GM23338 (cell line): Measurements from ENCODE around the gene RPL34. TPM values are rescaled to one million over a fixed set of nuclear protein-coding genes. Genes with fewer than 3 reads are reported as not detected.

Source experiments
- ATAC-seq: fragments of 200-7000 bp; cut with Tn5 transposase; 3 replicates; pipeline ENCODE4 v1.9.1; 2020
- DNase-seq: peaks from one replicate; pipeline ENCODE4 v3.0.0-alpha.2; 2015; ENCODE audit warnings: low spot score
- H2AFZ ChIP-seq: fragments of 200-600 bp; sonication (generic); 2 replicates; pipeline ENCODE4 v1.8.0; 2016; ENCODE audit warnings: antibody characterized with exemption, mild to moderate bottlenecking, moderate library complexity
- H3F3A ChIP-seq: fragments of 200-600 bp; sonication (generic); replicated peaks from 2 replicates; pipeline ENCODE4 v1.8.0; 2017; ENCODE audit warnings: antibody characterized with exemption, mixed run types, low read depth
- H3K27ac ChIP-seq: fragments of 200-600 bp; sonication (generic); 2 replicates; pipeline ENCODE4 v1.6.1; 2016; ENCODE audit warnings: low read depth
- H3K27me3 ChIP-seq: fragments of 200-600 bp; sonication (generic); 2 replicates; pipeline ENCODE4 v1.8.0; 2016; ENCODE audit warnings: mild to moderate bottlenecking, mixed run types, moderate library complexity; ENCODE audit not compliant: insufficient read depth
- H3K36me3 ChIP-seq: fragments of 200-600 bp; sonication (generic); 2 replicates; pipeline ENCODE4 v1.8.0; 2016; ENCODE audit warnings: mild to moderate bottlenecking; ENCODE audit not compliant: insufficient read depth
- H3K4me1 ChIP-seq: fragments of 200-600 bp; sonication (generic); 2 replicates; pipeline ENCODE4 v1.8.0; 2016; ENCODE audit warnings: mild to moderate bottlenecking, moderate library complexity; ENCODE audit not compliant: insufficient read depth
- H3K4me2 ChIP-seq: fragments of 200-600 bp; sonication (generic); 2 replicates; pipeline ENCODE4 v1.7.1; 2017; ENCODE audit warnings: mixed run types
- H3K4me3 ChIP-seq: fragments of 200-600 bp; sonication (generic); 2 replicates; pipeline ENCODE4 v1.6.1; 2016; ENCODE audit warnings: mixed run types
- H3K79me2 ChIP-seq: fragments of 200-600 bp; sonication (generic); replicated peaks from 2 replicates; pipeline ENCODE4 v1.8.0; 2017; ENCODE audit warnings: mild to moderate bottlenecking; ENCODE audit not compliant: insufficient read depth
- H3K9me2 ChIP-seq: fragments of 200-600 bp; sonication (generic); 2 replicates; pipeline ENCODE4 v1.8.0; 2017; ENCODE audit not compliant: insufficient read depth
- H4K20me1 ChIP-seq: fragments of 200-600 bp; sonication (generic); replicated peaks from 2 replicates; pipeline ENCODE4 v1.8.0; 2017; ENCODE audit warnings: mild to moderate bottlenecking; ENCODE audit not compliant: insufficient read depth
- H3K27ac Mint-ChIP-seq: 2 replicates; pipeline ENCODE4 v1.8.0; 2020; ENCODE audit warnings: inconsistent platforms, mild to moderate bottlenecking, moderate library complexity, mixed read lengths
- H3K27me3 Mint-ChIP-seq: 3 replicates; pipeline ENCODE4 v1.8.0; 2022; ENCODE audit warnings: low read depth, mild to moderate bottlenecking, moderate library complexity, mixed read lengths, inconsistent platforms; ENCODE audit not compliant: insufficient read depth, poor library complexity
- H3K36me3 Mint-ChIP-seq: 3 replicates; pipeline ENCODE4 v1.8.0; 2021; ENCODE audit warnings: low read depth, mild to moderate bottlenecking, inconsistent platforms, moderate library complexity, mixed read lengths
- H3K4me1 Mint-ChIP-seq: 3 replicates; pipeline ENCODE4 v1.8.0; 2020; ENCODE audit warnings: mild to moderate bottlenecking, inconsistent platforms, mixed read lengths
- H3K4me3 Mint-ChIP-seq: 3 replicates; pipeline ENCODE4 v1.8.0; 2021; ENCODE audit warnings: moderate library complexity, mild to moderate bottlenecking, inconsistent platforms, mixed read lengths
- H3K9me3 Mint-ChIP-seq: 3 replicates; pipeline ENCODE4 v1.8.0; 2020; ENCODE audit warnings: moderate library complexity, mild to moderate bottlenecking, inconsistent platforms, mixed read lengths
- CREB1 ChIP-seq: fragments of 250-450 bp; sonication (Bioruptor Pico); IDR thresholded peaks from 2 replicates; pipeline ENCODE4 v1.5.0; 2020; ENCODE audit warnings: low read depth, mild to moderate bottlenecking, moderate library complexity
- EZH2 ChIP-seq: fragments of 200-600 bp; sonication (generic); IDR thresholded peaks from one replicate; pipeline ENCODE4 v1.8.0; 2017; ENCODE audit warnings: antibody characterized with exemption, mild to moderate bottlenecking, low read depth; ENCODE audit not compliant: unreplicated experiment
- JUNB ChIP-seq: IDR thresholded peaks from one replicate; pipeline ENCODE4 v1.6.1; 2016; ENCODE audit warnings: antibody characterized with exemption; ENCODE audit not compliant: unreplicated experiment
- POLR2AphosphoS5 ChIP-seq: IDR thresholded peaks from 2 replicates; pipeline ENCODE4 v1.6.1; 2016; ENCODE audit warnings: antibody characterized with exemption, low read depth
- polyA plus RNA-seq: library from polyadenylated mRNA; unstranded; fragments of >200 nt; fragmentation: Nextera tagmentation; extraction: Ambion mirVana; gene quantifications from 2 replicates; pipeline ENCODE4 v1.2.1, GENCODE V29; 2016
- total RNA-seq: library from RNA; depleted of rRNA; stranded (reverse); fragments of >200 nt; shearing (Covaris generic); gene quantifications from 2 replicates; pipeline ENCODE4 v1.2.3, GENCODE V29; 2014
- TF ChIP-seq, protein P1 (sequence below): fragments of 250-450 bp; sonication (Bioruptor Pico); IDR thresholded peaks from 2 replicates; pipeline ENCODE4 v1.5.0; 2020; ENCODE audit warnings: mild to moderate bottlenecking, moderate library complexity
- TF ChIP-seq, protein P2 (sequence below): IDR thresholded peaks from 2 replicates; pipeline ENCODE4 v1.6.1; 2016; ENCODE audit warnings: antibody characterized with exemption

Gene RPL34
- total and polyA plus RNA-seq, 2 experiments from 2014 or later, result 785 to 2,566 TPM

DNA sequence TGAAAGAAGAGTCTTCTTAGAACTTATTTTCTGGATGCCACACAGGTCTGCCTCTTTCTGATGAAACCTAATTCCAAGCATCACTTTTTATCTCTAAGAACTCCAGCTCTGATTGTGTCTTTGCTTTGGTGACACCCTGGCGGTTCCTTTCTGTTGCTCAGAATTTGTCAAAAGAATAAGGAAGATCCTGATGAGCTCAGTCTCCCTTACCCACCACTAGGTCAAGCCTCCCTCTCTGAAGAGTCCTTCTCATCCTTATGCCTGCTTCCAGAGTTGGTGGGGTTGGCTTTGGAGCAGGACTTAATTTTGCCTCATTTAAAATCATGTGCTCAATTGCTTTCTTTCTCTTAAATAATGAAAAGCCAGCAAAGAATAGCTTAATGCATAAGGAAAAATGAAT, 31.5 kb upstream of the RPL34 start:
- H3K4me3 ChIP-seq, result no peak overlapping the region
- H3K36me3 Mint-ChIP-seq, result no peaks in the 10 kb centered on the region
- H3K27ac Mint-ChIP-seq, result no peak overlapping the region
- TF ChIP-seq EZH2 (no peak), POLR2AphosphoS5 (no peak), CREB1 (CRISPR knock-in tag) (no peak)
- TF ChIP-seq, protein P1, sequence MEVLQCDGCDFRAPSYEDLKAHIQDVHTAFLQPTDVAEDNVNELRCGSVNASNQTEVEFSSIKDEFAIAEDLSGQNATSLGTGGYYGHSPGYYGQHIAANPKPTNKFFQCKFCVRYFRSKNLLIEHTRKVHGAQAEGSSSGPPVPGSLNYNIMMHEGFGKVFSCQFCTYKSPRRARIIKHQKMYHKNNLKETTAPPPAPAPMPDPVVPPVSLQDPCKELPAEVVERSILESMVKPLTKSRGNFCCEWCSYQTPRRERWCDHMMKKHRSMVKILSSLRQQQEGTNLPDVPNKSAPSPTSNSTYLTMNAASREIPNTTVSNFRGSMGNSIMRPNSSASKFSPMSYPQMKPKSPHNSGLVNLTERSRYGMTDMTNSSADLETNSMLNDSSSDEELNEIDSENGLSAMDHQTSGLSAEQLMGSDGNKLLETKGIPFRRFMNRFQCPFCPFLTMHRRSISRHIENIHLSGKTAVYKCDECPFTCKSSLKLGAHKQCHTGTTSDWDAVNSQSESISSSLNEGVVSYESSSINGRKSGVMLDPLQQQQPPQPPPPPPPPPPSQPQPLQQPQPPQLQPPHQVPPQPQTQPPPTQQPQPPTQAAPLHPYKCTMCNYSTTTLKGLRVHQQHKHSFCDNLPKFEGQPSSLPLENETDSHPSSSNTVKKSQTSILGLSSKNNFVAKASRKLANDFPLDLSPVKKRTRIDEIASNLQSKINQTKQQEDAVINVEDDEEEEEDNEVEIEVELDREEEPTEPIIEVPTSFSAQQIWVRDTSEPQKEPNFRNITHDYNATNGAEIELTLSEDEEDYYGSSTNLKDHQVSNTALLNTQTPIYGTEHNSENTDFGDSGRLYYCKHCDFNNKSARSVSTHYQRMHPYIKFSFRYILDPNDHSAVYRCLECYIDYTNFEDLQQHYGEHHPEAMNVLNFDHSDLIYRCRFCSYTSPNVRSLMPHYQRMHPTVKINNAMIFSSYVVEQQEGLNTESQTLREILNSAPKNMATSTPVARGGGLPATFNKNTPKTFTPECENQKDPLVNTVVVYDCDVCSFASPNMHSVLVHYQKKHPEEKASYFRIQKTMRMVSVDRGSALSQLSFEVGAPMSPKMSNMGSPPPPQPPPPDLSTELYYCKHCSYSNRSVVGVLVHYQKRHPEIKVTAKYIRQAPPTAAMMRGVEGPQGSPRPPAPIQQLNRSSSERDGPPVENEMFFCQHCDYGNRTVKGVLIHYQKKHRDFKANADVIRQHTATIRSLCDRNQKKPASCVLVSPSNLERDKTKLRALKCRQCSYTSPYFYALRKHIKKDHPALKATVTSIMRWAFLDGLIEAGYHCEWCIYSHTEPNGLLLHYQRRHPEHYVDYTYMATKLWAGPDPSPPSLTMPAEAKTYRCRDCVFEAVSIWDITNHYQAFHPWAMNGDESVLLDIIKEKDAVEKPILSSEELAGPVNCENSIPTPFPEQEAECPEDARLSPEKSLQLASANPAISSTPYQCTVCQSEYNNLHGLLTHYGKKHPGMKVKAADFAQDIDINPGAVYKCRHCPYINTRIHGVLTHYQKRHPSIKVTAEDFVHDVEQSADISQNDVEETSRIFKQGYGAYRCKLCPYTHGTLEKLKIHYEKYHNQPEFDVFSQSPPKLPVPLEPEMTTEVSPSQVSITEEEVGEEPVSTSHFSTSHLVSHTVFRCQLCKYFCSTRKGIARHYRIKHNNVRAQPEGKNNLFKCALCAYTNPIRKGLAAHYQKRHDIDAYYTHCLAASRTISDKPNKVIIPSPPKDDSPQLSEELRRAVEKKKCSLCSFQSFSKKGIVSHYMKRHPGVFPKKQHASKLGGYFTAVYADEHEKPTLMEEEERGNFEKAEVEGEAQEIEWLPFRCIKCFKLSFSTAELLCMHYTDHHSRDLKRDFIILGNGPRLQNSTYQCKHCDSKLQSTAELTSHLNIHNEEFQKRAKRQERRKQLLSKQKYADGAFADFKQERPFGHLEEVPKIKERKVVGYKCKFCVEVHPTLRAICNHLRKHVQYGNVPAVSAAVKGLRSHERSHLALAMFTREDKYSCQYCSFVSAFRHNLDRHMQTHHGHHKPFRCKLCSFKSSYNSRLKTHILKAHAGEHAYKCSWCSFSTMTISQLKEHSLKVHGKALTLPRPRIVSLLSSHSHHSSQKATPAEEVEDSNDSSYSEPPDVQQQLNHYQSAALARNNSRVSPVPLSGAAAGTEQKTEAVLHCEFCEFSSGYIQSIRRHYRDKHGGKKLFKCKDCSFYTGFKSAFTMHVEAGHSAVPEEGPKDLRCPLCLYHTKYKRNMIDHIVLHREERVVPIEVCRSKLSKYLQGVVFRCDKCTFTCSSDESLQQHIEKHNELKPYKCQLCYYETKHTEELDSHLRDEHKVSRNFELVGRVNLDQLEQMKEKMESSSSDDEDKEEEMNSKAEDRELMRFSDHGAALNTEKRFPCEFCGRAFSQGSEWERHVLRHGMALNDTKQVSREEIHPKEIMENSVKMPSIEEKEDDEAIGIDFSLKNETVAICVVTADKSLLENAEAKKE (CRISPR knock-in tag), result no peak
- TF ChIP-seq, protein P2, sequence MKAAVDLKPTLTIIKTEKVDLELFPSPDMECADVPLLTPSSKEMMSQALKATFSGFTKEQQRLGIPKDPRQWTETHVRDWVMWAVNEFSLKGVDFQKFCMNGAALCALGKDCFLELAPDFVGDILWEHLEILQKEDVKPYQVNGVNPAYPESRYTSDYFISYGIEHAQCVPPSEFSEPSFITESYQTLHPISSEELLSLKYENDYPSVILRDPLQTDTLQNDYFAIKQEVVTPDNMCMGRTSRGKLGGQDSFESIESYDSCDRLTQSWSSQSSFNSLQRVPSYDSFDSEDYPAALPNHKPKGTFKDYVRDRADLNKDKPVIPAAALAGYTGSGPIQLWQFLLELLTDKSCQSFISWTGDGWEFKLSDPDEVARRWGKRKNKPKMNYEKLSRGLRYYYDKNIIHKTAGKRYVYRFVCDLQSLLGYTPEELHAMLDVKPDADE, result no peak
- H3K4me3 Mint-ChIP-seq, result no peak overlapping the region
- H2AFZ ChIP-seq, result no peak overlapping the region
- peak; percentile 46; the same call in 2 of the 3 replicates for ATAC-seq
- H3K4me2 ChIP-seq, result no peak overlapping the region
- no peaks in the 10 kb centered on the region for H3K9me3 Mint-ChIP-seq
- H3K4me1 Mint-ChIP-seq, result peaks cover 20% of the 10 kb centered on the region
- peaks cover 55% of the 10 kb centered on the region for H3K27me3 ChIP-seq
- no peaks in the 10 kb centered on the region for H3K36me3 ChIP-seq
- no peak for DNase-seq
- peaks cover 14% of the 10 kb centered on the region for H3K27me3 Mint-ChIP-seq
- no peaks in the 10 kb centered on the region for H3K9me2 ChIP-seq
- H3K27ac ChIP-seq, result no peak overlapping the region
- H3K79me2 ChIP-seq, result no peaks in the 10 kb centered on the region
- peaks cover 7% of the 10 kb centered on the region; the same call in 1 of the 2 replicates for H3K4me1 ChIP-seq
- H4K20me1 ChIP-seq, result no peaks in the 10 kb centered on the region
- no peaks in the 10 kb centered on the region for H3F3A ChIP-seq

DNA sequence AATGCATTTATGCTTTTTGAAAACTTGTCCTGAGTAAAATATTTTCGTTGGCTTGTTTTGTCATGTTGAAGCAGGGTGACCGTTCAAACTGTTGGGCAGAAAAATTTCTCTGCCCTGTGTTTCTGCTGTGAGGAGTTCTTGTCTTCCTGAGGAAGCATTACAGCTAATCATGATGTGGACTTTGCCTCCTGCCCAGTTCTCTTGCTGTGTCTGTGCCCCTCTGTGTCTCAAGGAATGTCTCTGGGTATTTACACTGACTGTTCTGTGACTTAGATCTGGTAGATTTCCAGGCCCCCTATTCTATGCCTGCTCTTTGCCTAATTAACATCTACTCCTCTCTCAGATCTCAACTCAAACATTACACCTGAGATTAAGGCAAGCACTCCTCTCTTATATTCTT, 30.4 kb upstream of the RPL34 start:
- Mint-ChIP-seq H3K27ac (no peak overlapping the region), H3K4me1 (peaks cover 20% of the 10 kb centered on the region), H3K4me3 (no peak overlapping the region), H3K36me3 (no peaks in the 10 kb centered on the region), H3K27me3 (peaks cover 22% of the 10 kb centered on the region), H3K9me3 (peaks cover 3% of the 10 kb centered on the region; the same call in 2 of the 3 replicates)
- no peak for DNase-seq
- H3K79me2 ChIP-seq, result no peaks in the 10 kb centered on the region
- ATAC-seq, result no peak
- H3K4me3 ChIP-seq, result no peak overlapping the region
- no peaks in the 10 kb centered on the region for H4K20me1 ChIP-seq
- H3K4me1 ChIP-seq, result peaks cover 7% of the 10 kb centered on the region; the same call in 1 of the 2 replicates
- no peak overlapping the region for H3K27ac ChIP-seq
- H3K36me3 ChIP-seq, result no peaks in the 10 kb centered on the region
- H3F3A ChIP-seq, result no peaks in the 10 kb centered on the region
- H2AFZ ChIP-seq, result no peak overlapping the region
- no peaks in the 10 kb centered on the region for H3K9me2 ChIP-seq
- no peak overlapping the region for H3K4me2 ChIP-seq
- peaks cover 65% of the 10 kb centered on the region for H3K27me3 ChIP-seq
- no peak for TF ChIP-seq JUNB
